ENCODE data around the gene TSKS.

TSKS gene

DNA sequence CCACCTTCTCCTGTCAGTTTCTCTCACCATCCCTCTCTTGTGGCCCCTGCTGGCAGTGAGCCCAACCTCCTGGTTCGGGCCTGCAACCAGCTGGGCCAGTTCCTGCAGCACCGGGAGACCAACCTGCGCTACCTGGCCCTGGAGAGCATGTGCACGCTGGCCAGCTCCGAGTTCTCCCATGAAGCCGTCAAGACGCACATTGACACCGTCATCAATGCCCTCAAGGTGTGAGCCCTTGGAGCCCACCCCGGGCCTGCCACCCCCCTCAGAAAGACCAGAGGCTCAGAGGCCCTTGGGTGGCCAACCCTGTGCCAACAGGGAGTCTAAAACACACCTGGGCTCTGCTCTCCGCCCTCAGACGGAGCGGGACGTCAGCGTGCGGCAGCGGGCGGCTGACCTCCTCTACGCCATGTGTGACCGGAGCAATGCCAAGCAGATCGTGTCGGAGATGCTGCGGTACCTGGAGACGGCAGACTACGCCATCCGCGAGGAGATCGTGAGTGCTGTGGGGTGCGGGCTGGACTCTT, 36.2 kb upstream of the TSKS start:
- no peak for DNase-seq
- intact Hi-C loops (cut with DNase I) = no loop called here

- intact Hi-C loops (cut with DNase I) = no loop called here
- DNase-seq = no peak
Measured at GRCh38 chr19:49798574-49798973, 35.5 kb upstream of the TSKS start.

GRCh38 chr19:49795615-49796014, 32.5 kb upstream of the TSKS start:
- DNase-seq = no peak
- intact Hi-C loops (cut with DNase I) = no loop called here

DNA sequence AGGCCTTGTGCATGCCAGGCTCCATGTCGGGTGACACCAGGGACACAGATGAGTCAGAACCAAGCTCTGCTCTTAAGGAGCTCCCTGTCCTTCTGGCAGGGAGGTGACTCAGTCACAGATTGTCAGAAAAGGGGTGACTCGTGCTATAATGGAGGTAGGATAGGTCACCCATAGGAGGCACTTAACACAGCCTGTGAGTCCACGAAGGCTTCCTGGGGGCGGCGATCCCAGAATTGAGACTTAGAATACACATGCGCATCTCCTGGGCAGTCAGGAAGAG, 30.4 kb upstream of the TSKS start:
- no peak for DNase-seq
- intact Hi-C loops (cut with DNase I) = no loop called here

DNA sequence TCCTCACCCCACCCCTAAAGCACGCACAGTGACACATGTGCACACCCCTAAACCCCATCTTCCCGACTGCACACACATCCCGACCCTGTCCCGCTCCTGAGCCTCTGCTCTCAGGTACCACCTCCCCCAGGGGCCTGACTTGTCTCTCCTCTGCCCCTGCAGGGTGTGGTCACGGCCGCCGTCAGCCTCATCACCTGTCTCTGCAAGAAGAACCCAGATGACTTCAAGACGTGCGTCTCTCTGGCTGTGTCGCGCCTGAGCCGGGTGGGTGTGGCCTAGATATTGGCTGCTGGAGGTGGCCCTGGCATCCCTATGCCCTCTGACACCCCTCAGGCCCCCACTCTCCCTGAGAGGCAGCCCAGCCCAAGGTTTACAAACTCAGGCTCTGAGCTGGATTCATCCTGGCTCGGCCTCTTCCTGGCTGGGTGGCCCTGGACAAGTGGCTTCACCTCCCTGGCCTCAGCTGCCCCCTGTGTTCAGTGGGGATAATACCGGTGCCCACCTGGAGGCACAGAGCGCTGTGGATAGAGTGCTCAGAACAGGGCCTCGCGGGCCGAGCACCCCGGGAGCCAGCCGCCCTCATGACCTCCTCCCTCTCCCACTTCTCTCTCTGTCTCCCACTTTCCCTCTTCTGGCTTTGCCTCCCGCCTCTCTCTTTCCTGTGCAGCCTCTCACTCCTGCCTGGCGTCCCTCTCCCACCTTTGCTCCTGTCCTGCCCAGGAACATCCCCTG, 29.9 kb upstream of the TSKS start:
- DNase-seq = no peak

DNA sequence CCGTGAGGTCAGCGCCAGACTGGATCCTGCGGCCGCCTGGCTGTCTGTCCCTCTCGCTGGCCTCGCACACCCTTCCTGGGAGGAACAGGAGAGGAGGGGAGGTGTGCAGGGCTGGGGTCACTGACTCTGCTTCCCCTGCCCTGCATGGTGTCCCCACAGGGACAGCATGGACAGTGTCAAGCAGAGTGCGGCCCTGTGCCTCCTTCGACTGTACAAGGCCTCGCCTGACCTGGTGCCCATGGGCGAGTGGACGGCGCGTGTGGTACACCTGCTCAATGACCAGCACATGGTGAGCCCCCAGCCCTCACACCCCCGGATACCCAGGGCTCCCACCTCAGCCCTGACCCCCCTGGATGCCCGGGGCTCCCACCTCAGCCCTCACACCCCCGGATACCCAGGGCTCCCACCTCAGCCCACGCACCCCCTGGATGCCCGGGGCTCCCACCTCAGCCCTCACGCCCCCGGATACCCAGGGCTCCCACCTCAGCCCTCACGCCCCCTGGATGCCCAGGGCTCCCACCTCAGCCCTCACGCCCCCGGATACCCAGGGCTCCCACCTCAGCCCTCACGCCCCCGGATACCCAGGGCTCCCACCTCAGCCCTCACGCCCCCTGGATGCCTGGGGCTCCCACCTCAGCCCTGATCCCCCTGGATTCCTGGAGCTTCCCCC, 28.8 kb upstream of the TSKS start:
- DNase-seq = no peak
- intact Hi-C loops (cut with DNase I) = no loop called here

More for the DNA sequence above, 29.9 kb upstream of the TSKS start:
- intact Hi-C loops (cut with DNase I) = no loop called here

- peak in 6 of 10 donors; percentile 48 to 93 (median 68) for DNase-seq
Measured at GRCh38 chr19:49790866-49791265, 27.8 kb upstream of the TSKS start.

DNA sequence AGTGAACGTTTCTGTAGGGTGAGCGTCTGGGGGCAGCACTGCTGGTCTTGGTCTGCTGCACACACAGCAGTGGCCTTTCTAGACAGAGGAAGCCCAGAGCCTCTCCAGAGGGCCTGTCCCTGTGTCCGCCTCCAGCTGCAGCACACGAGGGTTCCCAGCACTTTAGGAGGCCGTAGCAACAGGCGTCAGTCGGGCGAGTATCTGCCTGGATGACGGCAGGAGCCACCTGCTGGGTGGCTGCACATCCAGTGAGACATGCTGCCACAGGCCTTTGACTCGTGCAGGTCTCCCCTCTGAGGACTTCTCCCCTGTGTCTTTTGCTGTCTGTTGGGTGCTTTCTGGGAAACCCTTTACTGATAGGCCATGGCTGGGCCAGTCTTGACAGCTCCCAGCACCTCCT, 25.8 kb upstream of the TSKS start:
- intact Hi-C loops (cut with DNase I) = no loop called here

More at GRCh38 chr19:49790866-49791265, 27.8 kb upstream of the TSKS start:
- intact Hi-C loops (cut with DNase I) = no loop called here

DNA sequence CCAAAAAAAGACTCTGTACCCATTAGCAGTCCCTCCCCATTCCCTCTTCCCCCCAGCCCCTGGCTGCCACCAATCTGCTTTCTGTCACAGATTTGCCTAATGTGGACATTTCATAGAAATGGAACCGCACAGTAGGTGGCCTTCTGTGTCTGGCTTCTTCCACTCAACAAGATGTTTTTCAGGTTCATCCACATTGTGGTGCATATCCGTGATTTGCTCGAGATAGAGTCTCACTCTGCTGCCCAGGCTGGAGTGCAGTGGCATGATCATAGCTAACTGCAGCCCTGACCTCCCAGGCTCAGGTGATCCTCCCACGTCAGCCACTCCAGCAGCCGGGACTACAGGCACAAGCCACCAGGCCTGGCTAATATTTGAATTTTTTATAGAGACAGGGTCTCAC, 24.6 kb upstream of the TSKS start:
- DNase-seq = no peak
- intact Hi-C loops (cut with DNase I) = no loop called here

More for the DNA sequence above, 25.8 kb upstream of the TSKS start:
- no peak for DNase-seq

DNA sequence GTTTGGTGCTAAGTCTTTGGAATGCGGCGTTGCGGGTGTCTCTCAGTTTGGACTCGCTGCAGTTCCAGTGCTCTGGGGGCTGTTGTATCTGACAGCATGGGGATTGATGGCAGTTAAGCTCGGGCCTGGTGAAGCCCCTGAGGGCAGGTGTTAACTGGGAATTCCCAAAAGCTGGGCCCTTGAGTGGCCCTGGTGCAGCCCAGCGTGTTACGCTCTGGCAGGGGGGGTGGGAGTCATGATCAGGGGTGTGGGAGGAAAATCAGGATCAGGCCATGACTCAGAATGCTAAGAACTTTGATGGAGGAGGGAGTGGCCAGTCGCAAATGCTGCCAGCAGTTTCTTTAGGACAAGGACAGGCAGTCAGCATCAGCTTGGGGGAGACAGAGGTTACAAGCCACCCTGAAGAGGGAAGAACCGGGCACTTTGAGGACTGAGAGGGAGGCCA, 23.3 kb upstream of the TSKS start:
- intact Hi-C loops (cut with DNase I) = no loop called here
- no peak for DNase-seq

DNA sequence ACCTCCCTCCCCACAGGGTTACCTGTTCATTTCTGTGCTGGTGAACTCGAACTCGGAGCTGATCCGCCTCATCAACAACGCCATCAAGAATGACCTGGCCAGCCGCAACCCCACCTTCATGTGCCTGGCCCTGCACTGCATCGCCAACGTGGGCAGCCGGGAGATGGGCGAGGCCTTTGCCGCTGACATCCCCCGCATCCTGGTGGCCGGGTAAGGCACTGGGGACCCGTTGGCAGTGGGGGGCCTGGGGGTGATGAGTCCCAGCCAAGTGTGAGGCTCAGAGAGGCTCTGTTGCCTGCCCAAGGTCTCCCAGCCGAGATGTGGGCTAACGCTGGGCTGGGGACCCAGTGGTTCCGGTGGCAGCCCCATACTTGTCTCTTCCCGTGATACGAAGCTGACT, 19.4 kb upstream of the TSKS start:
- intact Hi-C loops (cut with DNase I) = no loop called here

DNA sequence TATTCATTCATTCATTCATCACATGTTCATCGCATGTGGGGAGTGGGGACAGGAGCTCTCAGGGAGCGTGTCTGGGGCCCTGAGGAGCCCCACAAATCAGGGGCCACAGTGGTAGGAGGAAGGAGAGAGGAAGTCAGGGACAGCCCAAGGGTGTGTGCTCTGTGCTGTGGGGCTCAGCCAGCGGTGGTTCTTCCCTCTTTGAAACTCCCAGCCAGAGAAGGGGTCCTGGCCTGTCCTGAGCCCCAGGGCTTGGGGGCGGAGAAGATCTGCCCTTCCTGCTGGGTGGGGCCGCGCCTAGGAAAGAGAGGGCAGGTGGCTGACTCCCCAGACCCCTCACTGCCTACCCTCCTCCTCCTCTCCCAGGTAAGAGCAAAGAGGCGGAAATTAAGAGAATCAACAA, 18.3 kb upstream of the TSKS start:
- no peak for DNase-seq
- intact Hi-C loops (cut with DNase I) = no loop called here

More for the DNA sequence above, 19.4 kb upstream of the TSKS start:
- no peak for DNase-seq

- no peak for DNase-seq
- intact Hi-C loops (cut with DNase I) = no loop called here
Measured at GRCh38 chr19:49780861-49781260, 17.8 kb upstream of the TSKS start.

- DNase-seq = no peak
- intact Hi-C loops (cut with DNase I) = no loop called here
Measured at GRCh38 chr19:49779731-49780555, 16.8 kb upstream of the TSKS start.

DNA sequence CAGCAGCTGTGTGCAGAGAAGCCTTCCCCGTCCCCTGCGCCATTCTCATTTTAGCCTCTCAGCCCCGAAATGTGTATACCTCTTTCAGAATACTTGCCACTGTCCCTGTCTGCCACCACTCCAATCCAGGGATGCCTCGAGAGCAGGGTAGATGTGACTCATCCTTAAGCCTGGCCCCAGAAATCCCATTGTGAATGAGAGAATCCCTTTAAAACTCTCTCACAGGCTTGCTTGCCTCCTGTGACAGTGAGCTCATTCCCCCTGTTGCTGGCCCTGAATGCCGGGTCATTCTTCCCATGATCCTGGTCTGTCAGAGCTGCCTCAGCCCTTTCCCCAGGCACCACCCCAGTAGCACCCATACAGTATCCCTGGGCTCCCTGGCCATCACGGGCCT, 13.3 kb upstream of the TSKS start:
- intact Hi-C loops (cut with DNase I) = no loop called here
- no peak for DNase-seq

DNA sequence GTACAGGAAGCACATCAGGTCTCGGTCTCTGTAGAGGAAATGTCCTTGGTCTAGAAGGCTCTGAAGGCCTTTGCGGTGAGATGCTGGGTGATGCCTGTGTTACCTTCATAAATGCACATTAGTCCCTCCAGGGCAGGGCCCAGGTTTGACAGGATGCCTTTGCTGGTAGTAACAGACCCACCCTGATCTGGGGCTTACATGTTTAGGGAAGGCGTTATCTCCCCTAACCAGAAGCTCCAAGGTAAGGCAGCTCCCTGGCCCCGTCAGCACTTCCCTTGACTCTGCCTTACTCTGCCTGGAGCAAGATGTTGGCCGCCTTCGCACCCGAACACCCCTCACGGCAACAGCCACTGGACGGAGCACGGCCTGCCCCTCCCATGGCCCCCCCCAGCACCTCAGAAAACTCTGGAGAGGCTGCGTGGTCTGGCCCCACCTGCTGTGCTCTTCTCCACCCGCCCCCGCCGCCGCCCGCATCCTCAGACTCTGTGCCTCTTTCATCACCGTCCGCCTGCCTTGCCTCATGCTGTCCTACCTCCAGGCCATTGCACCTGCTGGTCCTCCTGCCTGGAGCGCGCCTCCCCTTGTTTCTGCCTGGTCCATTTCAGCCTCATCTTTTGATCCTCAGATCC, 12.8 kb upstream of the TSKS start:
- peak in 7 of 10 donors; percentile 26 to 89 (median 55) for DNase-seq
- intact Hi-C loops (cut with DNase I) = no loop called here

- intact Hi-C loops (cut with DNase I) = no loop called here
- no peak for DNase-seq
Measured at GRCh38 chr19:49774969-49775368, 11.9 kb upstream of the TSKS start.

GRCh38 chr19:49773663-49774350, 10.7 kb upstream of the TSKS start:
- intact Hi-C loops (cut with DNase I) = no loop called here
- peak in 2 of 10 donors; percentile 26 to 38 for DNase-seq

- intact Hi-C loops (cut with DNase I) = no loop called here
- no peak for DNase-seq
Measured at GRCh38 chr19:49772850-49773432, 9.8 kb upstream of the TSKS start.

DNA sequence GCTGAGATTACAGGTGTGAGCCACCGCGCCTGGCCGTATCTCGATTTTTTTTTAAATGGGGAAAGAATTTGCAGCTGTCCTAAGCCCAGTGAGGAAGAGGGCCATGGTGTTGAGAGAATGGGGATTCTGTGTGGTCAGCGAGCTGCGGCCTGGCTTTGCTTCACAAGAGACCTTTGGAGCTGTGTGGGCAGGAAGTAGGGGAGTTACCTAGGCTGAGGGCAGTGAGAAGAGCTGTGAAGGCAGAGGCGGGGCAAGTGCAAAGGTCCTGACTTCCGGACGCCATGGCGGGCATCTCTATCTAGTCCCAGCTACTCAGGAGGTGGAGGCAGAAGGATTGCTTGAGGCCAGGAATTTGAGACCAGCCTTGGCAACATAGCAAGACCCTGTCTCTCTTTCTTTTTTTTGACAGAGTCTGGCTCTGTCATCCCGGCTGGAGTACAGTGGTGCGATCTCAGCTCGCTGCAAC, 8.6 kb upstream of the TSKS start:
- DNase-seq = no peak
- intact Hi-C loops (cut with DNase I) = no loop called here

Measured in posterior cingulate gyrus (tissue), 11 donors.